Measurements from ENCODE around the gene RBM33. TPM values are rescaled to one million over a fixed set of nuclear protein-coding genes. Genes with fewer than 3 reads are reported as not detected.

RBM33 gene
- polyA plus RNA-seq, 3 donors: 15.0 to 27.7 (median 22.2) TPM

DNA sequence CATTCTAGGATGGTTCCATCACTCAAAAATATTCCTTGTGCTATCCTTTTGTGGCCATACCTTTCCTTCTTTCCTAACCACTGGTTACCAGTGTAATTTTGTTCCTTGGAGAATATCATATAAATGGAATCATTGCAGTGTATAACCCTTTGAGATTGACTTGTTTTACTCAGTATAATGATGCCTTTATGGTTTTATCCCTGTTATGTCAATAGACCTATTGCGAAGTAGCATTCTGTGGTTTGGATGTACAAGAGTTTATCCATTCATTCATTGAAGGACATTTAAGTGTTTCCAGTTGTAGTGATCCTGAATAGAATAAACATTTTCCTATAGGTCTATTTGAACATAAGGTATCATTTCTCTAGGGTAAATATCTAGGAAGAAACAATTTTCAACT, 54.2 kb downstream of the RBM33 start:
- peaks cover 38 to 49% of the 10 kb centered on the region in 2 donors for H3K36me3 Mint-ChIP-seq

DNA sequence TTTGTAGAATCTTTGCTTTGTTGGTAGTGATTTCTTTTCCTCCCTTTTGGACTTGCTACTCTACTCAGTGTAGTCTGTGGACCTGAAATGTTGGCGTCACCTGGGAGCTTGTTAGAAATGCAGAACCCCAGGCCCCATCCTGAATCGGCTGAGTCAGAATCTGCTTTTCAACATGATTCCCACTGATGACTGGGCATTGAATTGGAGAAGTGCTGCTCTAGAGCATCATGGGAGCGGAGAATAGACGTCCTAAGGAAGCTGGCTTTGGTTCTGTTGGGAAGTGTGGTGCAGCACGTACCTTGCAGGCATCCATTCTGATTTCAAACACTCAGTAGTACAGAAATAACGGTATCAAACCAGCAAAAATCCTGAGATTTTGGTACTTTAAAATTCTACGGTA, 54.7 kb downstream of the RBM33 start:
- Mint-ChIP-seq H3K27ac (peak overlapping the region in 3 of 7 donors; percentile 8 to 62 (median 61)), H3K36me3 (peaks cover 41 to 55% of the 10 kb centered on the region in 2 donors), H3K4me3 (no peak overlapping the region), H3K4me1 (peaks cover 4% of the 10 kb centered on the region), H3K27me3 (ENCODE audit: low read depth in 3 of 3) (peaks cover 0 to 3% (median 0%) of the 10 kb centered on the region in 3 donors), H3K9me3 (no peaks in the 10 kb centered on the region)
- H3K4me3 ChIP-seq (replicated peaks in 1 of 3; ENCODE audit: low read depth in 2 of 3, low read length in 3 of 3): no peak overlapping the region
- peaks cover 97% of the 10 kb centered on the region for H4K20me1 ChIP-seq (ENCODE audit: insufficient read depth, low read length)
- intact Hi-C loops (cut with micrococcal nuclease): no loop called here
- peaks cover 47 to 65% of the 10 kb centered on the region in 2 donors for H3K36me3 ChIP-seq (replicated peaks in 1 of 2; ENCODE audit: control insufficient read depth in 1 of 2, insufficient read depth in 2 of 2, low read length in 2 of 2)
- H3K4me1 ChIP-seq (ENCODE audit: control insufficient read depth in 1 of 2, insufficient read depth in 2 of 2, low read length in 2 of 2): no peaks in the 10 kb centered on the region
- TF ChIP-seq, protein P1, sequence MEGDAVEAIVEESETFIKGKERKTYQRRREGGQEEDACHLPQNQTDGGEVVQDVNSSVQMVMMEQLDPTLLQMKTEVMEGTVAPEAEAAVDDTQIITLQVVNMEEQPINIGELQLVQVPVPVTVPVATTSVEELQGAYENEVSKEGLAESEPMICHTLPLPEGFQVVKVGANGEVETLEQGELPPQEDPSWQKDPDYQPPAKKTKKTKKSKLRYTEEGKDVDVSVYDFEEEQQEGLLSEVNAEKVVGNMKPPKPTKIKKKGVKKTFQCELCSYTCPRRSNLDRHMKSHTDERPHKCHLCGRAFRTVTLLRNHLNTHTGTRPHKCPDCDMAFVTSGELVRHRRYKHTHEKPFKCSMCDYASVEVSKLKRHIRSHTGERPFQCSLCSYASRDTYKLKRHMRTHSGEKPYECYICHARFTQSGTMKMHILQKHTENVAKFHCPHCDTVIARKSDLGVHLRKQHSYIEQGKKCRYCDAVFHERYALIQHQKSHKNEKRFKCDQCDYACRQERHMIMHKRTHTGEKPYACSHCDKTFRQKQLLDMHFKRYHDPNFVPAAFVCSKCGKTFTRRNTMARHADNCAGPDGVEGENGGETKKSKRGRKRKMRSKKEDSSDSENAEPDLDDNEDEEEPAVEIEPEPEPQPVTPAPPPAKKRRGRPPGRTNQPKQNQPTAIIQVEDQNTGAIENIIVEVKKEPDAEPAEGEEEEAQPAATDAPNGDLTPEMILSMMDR (IDR thresholded peaks at IDR 0.05): no peak
- H3K9ac ChIP-seq (ENCODE audit: insufficient read depth, low read length, poor library complexity, severe bottlenecking): no peak overlapping the region
- no peaks in the 10 kb centered on the region for H3K27me3 ChIP-seq (ENCODE audit: control insufficient read depth in 2 of 2, insufficient read depth in 2 of 2, low read length in 2 of 2)
- DNase-seq: no peak
- H3K9me3 ChIP-seq (replicated peaks in 1 of 2; ENCODE audit: control insufficient read depth in 1 of 2, insufficient read depth in 1 of 2, low read length in 2 of 2): no peaks in the 10 kb centered on the region
- H3K27ac ChIP-seq (ENCODE audit: low read depth in 1 of 2, low read length in 2 of 2): no peak overlapping the region
- no peak overlapping the region for H3K4me2 ChIP-seq (replicated peaks; ENCODE audit: extremely low read depth, low read length, poor library complexity, severe bottlenecking)
- H2AFZ ChIP-seq (ENCODE audit: insufficient read depth, low read depth, low read length, poor library complexity, severe bottlenecking): no peak overlapping the region
- WGBS (ENCODE audit: insufficient coverage): 100% methylated on average over 1 of the region's 7 CpGs
- H3K79me2 ChIP-seq (ENCODE audit: insufficient read depth, low read length): peaks cover 62% of the 10 kb centered on the region

More for the DNA sequence above, 54.2 kb downstream of the RBM33 start:
- no peaks in the 10 kb centered on the region for H3K9me3 ChIP-seq (replicated peaks in 1 of 2; ENCODE audit: control insufficient read depth in 1 of 2, insufficient read depth in 1 of 2, low read length in 2 of 2)
- H4K20me1 ChIP-seq (ENCODE audit: insufficient read depth, low read length): peaks cover 100% of the 10 kb centered on the region
- TF ChIP-seq, protein P1 (IDR thresholded peaks at IDR 0.05): no peak
- H3K4me1 ChIP-seq (ENCODE audit: control insufficient read depth in 1 of 2, insufficient read depth in 2 of 2, low read length in 2 of 2): no peaks in the 10 kb centered on the region
- WGBS (ENCODE audit: insufficient coverage): no CpG with 5 or more reads among the region's 1 CpG
- no peak overlapping the region for H3K4me2 ChIP-seq (replicated peaks; ENCODE audit: extremely low read depth, low read length, poor library complexity, severe bottlenecking)
- H3K9ac ChIP-seq (ENCODE audit: insufficient read depth, low read length, poor library complexity, severe bottlenecking): no peak overlapping the region
- H3K36me3 ChIP-seq (replicated peaks in 1 of 2; ENCODE audit: control insufficient read depth in 1 of 2, insufficient read depth in 2 of 2, low read length in 2 of 2): peaks cover 43 to 62% of the 10 kb centered on the region in 2 donors
- peaks cover 7% of the 10 kb centered on the region for H3K4me1 Mint-ChIP-seq
- no peak overlapping the region for H3K4me3 Mint-ChIP-seq
- H3K27ac Mint-ChIP-seq: no peak overlapping the region
- H3K27ac ChIP-seq (ENCODE audit: low read depth in 1 of 2, low read length in 2 of 2): no peak overlapping the region
- DNase-seq: no peak
- no peaks in the 10 kb centered on the region for H3K9me3 Mint-ChIP-seq
- H3K27me3 ChIP-seq (ENCODE audit: control insufficient read depth in 2 of 2, insufficient read depth in 2 of 2, low read length in 2 of 2): no peaks in the 10 kb centered on the region
- H2AFZ ChIP-seq (ENCODE audit: insufficient read depth, low read depth, low read length, poor library complexity, severe bottlenecking): no peak overlapping the region
- intact Hi-C loops (cut with micrococcal nuclease): no loop called here
- no peak overlapping the region for H3K4me3 ChIP-seq (replicated peaks in 1 of 3; ENCODE audit: low read depth in 2 of 3, low read length in 3 of 3)
- peaks cover 0 to 3% (median 0%) of the 10 kb centered on the region in 3 donors for H3K27me3 Mint-ChIP-seq (ENCODE audit: low read depth in 3 of 3)
- peaks cover 67% of the 10 kb centered on the region for H3K79me2 ChIP-seq (ENCODE audit: insufficient read depth, low read length)
